PC-3 (cell line): ENCODE measurements around the gene ARNT2. TPM values are rescaled to one million over a fixed set of nuclear protein-coding genes. Genes with fewer than 3 reads are reported as not detected.

Source experiments
- ATAC-seq: fragments of 200-7000 bp; cut with Tn5 transposase; 2 replicates; pipeline ENCODE4 v1.9.1; 2020; ENCODE audit warnings: mild to moderate bottlenecking, moderate library complexity
- BruUV-seq: library from RNA; stranded (reverse); fragments of 400-500 nt; replicated peaks from 2 replicates; lab custom pipeline; 2021; lab: Mats Ljungman, UMichigan
- CTCF ChIA-PET: fragments of 300-600 bp; sonication (Branson Sonifier 250); formaldehyde crosslinking; loops from one replicate; lab custom pipeline; 2022; ENCODE audit warnings: antibody characterized with exemption; lab: Charles Lee
- POLR2A ChIA-PET: fragments of 300-600 bp; sonication (Branson Sonifier 250); formaldehyde crosslinking; loops from one replicate; lab custom pipeline; 2022; ENCODE audit warnings: antibody characterized with exemption; ENCODE audit not compliant: unreplicated experiment; lab: Charles Lee
- DNase-seq: peaks from one replicate; pipeline ENCODE4 v3.0.0-alpha.2; 2015
- H2AFZ ChIP-seq: fragments of 300-600 bp; sonication (generic); 2 replicates; pipeline ENCODE4 v1.6.0; 2016; ENCODE audit warnings: antibody characterized with exemption, low read length
- H3F3A ChIP-seq: fragments of 300-600 bp; sonication (generic); one replicate; pipeline ENCODE4 v1.6.0; 2017; ENCODE audit warnings: antibody characterized with exemption, low read length, control low read depth, mild to moderate bottlenecking; ENCODE audit not compliant: unreplicated experiment
- H3K27ac ChIP-seq: fragments of 300-600 bp; sonication (generic); 2 replicates; pipeline ENCODE4 v1.5.1; 2016; ENCODE audit warnings: mild to moderate bottlenecking, low read length
- H3K27me3 ChIP-seq: fragments of 300-600 bp; sonication (generic); 2 replicates; pipeline ENCODE4 v1.6.1; 2016; ENCODE audit warnings: low read length, mixed read lengths
- H3K36me3 ChIP-seq: fragments of 300-600 bp; sonication (generic); 2 replicates; pipeline ENCODE4 v1.6.1; 2016; ENCODE audit warnings: low read depth, mixed run types, low read length, mixed read lengths
- H3K4me1 ChIP-seq: fragments of 300-600 bp; sonication (generic); 2 replicates; pipeline ENCODE4 v1.5.1; 2016; ENCODE audit warnings: low read length; ENCODE audit not compliant: insufficient read depth
- H3K4me2 ChIP-seq: fragments of 300-600 bp; sonication (generic); 2 replicates; pipeline ENCODE4 v1.6.0; 2016; ENCODE audit warnings: low read length
- H3K4me3 ChIP-seq: fragments of 300-600 bp; sonication (generic); 2 replicates; pipeline ENCODE4 v1.5.1; 2016; ENCODE audit warnings: mild to moderate bottlenecking, low read length, mixed read lengths
- H3K79me2 ChIP-seq: fragments of 300-600 bp; sonication (generic); 2 replicates; pipeline ENCODE4 v1.6.1; 2017; ENCODE audit warnings: low read length, mixed read lengths
- H3K9ac ChIP-seq: fragments of 300-600 bp; sonication (generic); 2 replicates; pipeline ENCODE4 v1.6.0; 2016; ENCODE audit warnings: mild to moderate bottlenecking, low read length
- H3K9me2 ChIP-seq: fragments of 300-600 bp; sonication (generic); replicated peaks from 2 replicates; pipeline ENCODE4 v1.6.1; 2016; ENCODE audit warnings: mixed run types, low read length, mixed read lengths
- H3K9me3 ChIP-seq: fragments of 300-600 bp; sonication (generic); 2 replicates; pipeline ENCODE4 v1.6.1; 2016; ENCODE audit warnings: low read length, mixed read lengths
- H4K20me1 ChIP-seq: fragments of 300-600 bp; sonication (generic); 2 replicates; pipeline ENCODE4 v1.6.1; 2016; ENCODE audit warnings: low read length, mixed read lengths
- CTCF ChIP-seq: fragments of 300-600 bp; sonication (generic); conservative IDR thresholded peaks from 2 replicates; pipeline ENCODE4 v1.5.1; 2017; ENCODE audit warnings: antibody characterized with exemption, low read depth, mild to moderate bottlenecking, low read length
- EZH2 ChIP-seq: fragments of 300-600 bp; sonication (generic); IDR thresholded peaks from one replicate; pipeline ENCODE4 v1.6.1; 2017; ENCODE audit warnings: antibody characterized with exemption, mild to moderate bottlenecking, low read length; ENCODE audit not compliant: unreplicated experiment
- EZH2phosphoT487 ChIP-seq: fragments of 300-600 bp; sonication (generic); IDR thresholded peaks from 2 replicates; pipeline ENCODE4 v1.6.1; 2018; ENCODE audit warnings: mild to moderate bottlenecking, antibody characterized with exemption, low read length, borderline replicate concordance
- intact Hi-C: fragments of 100-400 bp; cut with micrococcal nuclease; formaldehyde crosslinking; loops from 2 replicates; pipeline ENCODE4 v1.9.0; 2023
- total RNA-seq: library from RNA; depleted of rRNA; stranded (reverse); fragments of >200 nt; gene quantifications from 2 replicates; pipeline ENCODE4 v1.2.3, GENCODE V29; 2014

The ARNT2 gene
- total RNA-seq, 1 experiment from 2014 or later: 0.11 TPM

GRCh38 chr15:80559761-80560160 lies 155.6 kb downstream of the ARNT2 start:
- intact Hi-C loops: no loop called here
- no peak overlapping the region for H3K9ac ChIP-seq
- no TSS peak for BruUV-seq
- no peaks in the 10 kb centered on the region for H3K36me3 ChIP-seq
- DNase-seq (no peak), ATAC-seq (no peak)
- H3K27me3 ChIP-seq: no peaks in the 10 kb centered on the region
- no peak overlapping the region for H2AFZ ChIP-seq
- no peak overlapping the region for H3K4me2 ChIP-seq
- H3F3A ChIP-seq: no peaks in the 10 kb centered on the region
- H3K4me1 ChIP-seq: no peaks in the 10 kb centered on the region
- no peaks in the 10 kb centered on the region for H3K9me2 ChIP-seq
- H4K20me1 ChIP-seq: no peaks in the 10 kb centered on the region
- POLR2A ChIA-PET: no interaction called here
- TF ChIP-seq EZH2 (no peak), CTCF (no peak), EZH2phosphoT487 (no peak)
- CTCF ChIA-PET: no interaction called here
- H3K27ac ChIP-seq: no peak overlapping the region
- no peaks in the 10 kb centered on the region for H3K9me3 ChIP-seq
- H3K79me2 ChIP-seq: no peaks in the 10 kb centered on the region
- no peak overlapping the region for H3K4me3 ChIP-seq

GRCh38 chr15:80560601-80561400 lies 156.6 kb downstream of the ARNT2 start:
- Histone ChIP-seq H3K9ac (no peak overlapping the region), H3K9me2 (no peaks in the 10 kb centered on the region), H3K4me2 (no peak overlapping the region), H2AFZ (no peak overlapping the region), H3K4me1 (no peaks in the 10 kb centered on the region), H3F3A (no peaks in the 10 kb centered on the region), H4K20me1 (no peaks in the 10 kb centered on the region), H3K4me3 (no peak overlapping the region), H3K9me3 (no peaks in the 10 kb centered on the region), H3K79me2 (no peaks in the 10 kb centered on the region), H3K36me3 (no peaks in the 10 kb centered on the region), H3K27me3 (no peaks in the 10 kb centered on the region), H3K27ac (no peak overlapping the region)
- intact Hi-C loops: no loop called here
- DNase-seq: no peak
- no peak for ATAC-seq
- ChIA-PET CTCF (no interaction called here), POLR2A (no interaction called here)
- no peak for TF ChIP-seq EZH2phosphoT487
- no peak for TF ChIP-seq EZH2
- no peak for TF ChIP-seq CTCF
- BruUV-seq: no TSS peak

- Histone ChIP-seq H3K4me2 (no peak overlapping the region), H3K27me3 (no peaks in the 10 kb centered on the region), H3F3A (no peaks in the 10 kb centered on the region), H3K36me3 (no peaks in the 10 kb centered on the region), H3K9ac (no peak overlapping the region), H2AFZ (no peak overlapping the region), H3K9me3 (no peaks in the 10 kb centered on the region), H3K79me2 (no peaks in the 10 kb centered on the region), H3K27ac (no peak overlapping the region), H3K9me2 (no peaks in the 10 kb centered on the region), H4K20me1 (no peaks in the 10 kb centered on the region), H3K4me3 (no peak overlapping the region), H3K4me1 (no peaks in the 10 kb centered on the region)
- POLR2A ChIA-PET: no interaction called here
- ATAC-seq (no peak), DNase-seq (no peak)
- TF ChIP-seq CTCF: no peak
- TF ChIP-seq EZH2phosphoT487: no peak
- TF ChIP-seq EZH2: no peak
- intact Hi-C loops: no loop called here
- CTCF ChIA-PET: no interaction called here
- no TSS peak for BruUV-seq
Measured at GRCh38 chr15:80561500-80561899, 157.3 kb downstream of the ARNT2 start.
